Activated T-cell treated with anti-CD3 and anti-CD28 coated beads, Interleukin-2, amount 50 U/mL, for 1 hour (primary cell): ENCODE measurements around the gene NRCAM.
A peak's percentile ranks its signal among the peaks of the same experiment; 100 is the strongest.
"Not testable (repeated sequence)": the region's sequence is repeated elsewhere in the genome, so short reads cannot be mapped to it uniquely, and the experiment has no call there.

Experiments
- DNase-seq: peaks from one replicate; pipeline ENCODE4 v3.0.0-alpha.2; 2020

NRCAM gene

GRCh38 chr7:108455998-108456677 is at the start of gene NRCAM:
NRCAM (minus strand) TSS chr7:108456436; CDS start chr7:108240064, 216,372 bp downstream.
- DNase-seq: peak; percentile 44

- DNase-seq: not testable (repeated sequence)
Observed at GRCh38 chr7:108504576-108504975, 48.3 kb upstream of the NRCAM start.

GRCh38 chr7:108503112-108504026 is 47.1 kb upstream of the NRCAM start:
- no peak for DNase-seq

DNA sequence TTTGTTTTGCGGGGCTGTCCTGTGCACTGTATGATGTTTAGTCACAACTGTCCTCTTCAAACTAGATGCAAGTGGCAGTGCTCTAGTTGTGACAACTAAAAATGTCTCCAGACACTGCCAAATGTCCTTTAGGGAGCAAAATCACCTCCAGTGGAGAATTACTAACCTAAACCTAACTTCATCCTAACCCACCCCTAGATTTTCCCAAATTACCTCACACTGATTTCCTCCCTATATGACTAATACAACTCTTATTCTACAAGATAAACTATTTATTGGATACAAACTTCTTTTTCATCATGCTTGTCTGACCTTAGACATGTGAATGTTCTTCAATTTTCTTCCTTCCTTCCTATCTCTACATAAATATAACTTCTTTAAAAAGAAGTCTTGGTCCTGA is 43.3 kb upstream of the NRCAM start:
- DNase-seq: no peak

- DNase-seq: no peak
Observed at GRCh38 chr7:108498481-108498880, 42.2 kb upstream of the NRCAM start.

DNA sequence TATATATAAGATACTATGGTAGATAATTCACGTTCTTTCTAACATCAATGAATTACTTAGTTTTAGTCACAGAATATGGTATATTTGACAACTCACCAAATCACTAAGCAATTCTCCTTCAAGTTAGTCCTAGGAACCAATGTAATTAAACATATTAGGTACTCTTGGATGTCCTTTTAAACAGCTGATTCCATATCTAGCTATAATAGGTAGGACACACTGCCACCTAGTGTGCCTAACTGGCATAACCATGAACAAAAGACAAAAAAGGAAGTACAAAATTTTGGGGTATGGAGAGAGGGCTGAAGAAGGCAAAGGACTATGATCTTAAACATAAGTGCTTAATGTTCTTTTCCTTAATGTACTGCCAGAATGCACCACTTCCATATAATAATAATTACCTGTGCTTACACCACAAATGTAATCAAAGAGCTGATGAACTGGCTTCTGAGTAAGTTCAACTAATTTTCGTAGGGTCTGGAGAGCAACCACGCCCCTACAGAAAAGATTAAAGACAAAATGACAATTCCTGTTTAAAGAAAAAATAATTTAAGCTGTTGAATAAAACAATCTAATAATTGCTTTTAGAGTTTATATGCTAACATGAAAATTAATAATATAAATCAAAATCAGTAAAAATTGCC is 41.0 kb upstream of the NRCAM start:
- no peak for DNase-seq

- DNase-seq: no peak
Observed at GRCh38 chr7:108492742-108493141, 36.5 kb upstream of the NRCAM start.

- no peak for DNase-seq
Observed at GRCh38 chr7:108488768-108489538, 32.7 kb upstream of the NRCAM start.

GRCh38 chr7:108487646-108488045 is 31.4 kb upstream of the NRCAM start:
- no peak for DNase-seq

GRCh38 chr7:108486291-108486966 is 30.2 kb upstream of the NRCAM start:
- DNase-seq: no peak

GRCh38 chr7:108484137-108484536 is 27.9 kb upstream of the NRCAM start:
- no peak for DNase-seq

DNA sequence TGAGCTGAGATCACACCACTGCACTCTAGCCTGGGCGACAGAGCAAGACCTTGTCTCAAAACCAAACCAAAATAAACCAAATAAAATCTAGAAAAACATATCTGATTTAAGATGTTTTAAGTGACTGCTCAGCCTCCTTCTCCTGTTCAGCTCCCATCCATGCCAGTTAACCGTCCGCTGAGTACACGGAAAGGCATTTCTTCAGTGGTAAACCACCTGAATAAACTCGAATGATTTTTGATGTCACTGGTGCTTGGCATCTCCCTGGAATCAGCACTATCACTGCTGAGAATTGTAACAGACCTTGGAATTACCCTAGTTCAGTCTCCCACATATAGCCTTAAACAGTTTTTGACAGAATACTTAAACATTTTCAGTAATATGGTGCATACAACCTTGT is 24.1 kb upstream of the NRCAM start:
- DNase-seq: no peak

DNA sequence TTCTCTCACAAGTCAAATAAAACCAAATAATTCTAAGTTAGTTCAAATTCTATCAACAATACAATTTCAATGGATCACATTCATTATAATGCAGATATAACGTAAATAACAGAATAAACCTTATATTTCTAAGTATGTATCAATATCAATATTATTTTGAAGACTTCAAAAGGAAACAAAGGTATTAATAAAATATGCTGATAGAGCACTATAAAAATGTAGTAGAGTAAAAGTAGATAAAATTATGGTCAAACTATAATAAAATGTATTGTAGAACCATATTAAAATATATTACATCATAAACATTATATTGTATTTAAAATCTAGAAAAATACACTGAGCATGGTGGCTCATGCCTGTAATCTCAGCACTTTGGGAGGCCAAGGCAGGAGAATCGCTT is 23.5 kb upstream of the NRCAM start:
- no peak for DNase-seq

DNA sequence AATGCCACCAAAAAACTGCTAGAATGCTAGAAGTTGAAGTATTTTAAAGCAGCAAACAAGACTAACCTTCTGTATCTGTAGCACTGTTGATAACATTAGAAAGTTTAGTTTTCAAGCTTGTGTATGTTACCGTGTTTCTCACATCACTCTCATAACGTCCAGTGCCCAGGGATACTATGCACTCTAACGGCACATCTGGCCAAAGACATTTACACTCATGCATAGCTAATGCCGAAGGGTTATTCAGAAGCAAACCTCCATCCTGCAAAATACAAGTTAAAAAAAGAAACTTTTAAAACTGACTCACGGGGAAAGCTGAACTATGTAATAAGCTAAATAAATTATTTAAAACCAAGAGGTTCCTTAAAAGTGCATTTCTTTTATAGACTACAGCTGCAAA is 22.9 kb upstream of the NRCAM start:
- no peak for DNase-seq

- DNase-seq: no peak
Observed at GRCh38 chr7:108468246-108468645, 12.0 kb upstream of the NRCAM start.

DNA sequence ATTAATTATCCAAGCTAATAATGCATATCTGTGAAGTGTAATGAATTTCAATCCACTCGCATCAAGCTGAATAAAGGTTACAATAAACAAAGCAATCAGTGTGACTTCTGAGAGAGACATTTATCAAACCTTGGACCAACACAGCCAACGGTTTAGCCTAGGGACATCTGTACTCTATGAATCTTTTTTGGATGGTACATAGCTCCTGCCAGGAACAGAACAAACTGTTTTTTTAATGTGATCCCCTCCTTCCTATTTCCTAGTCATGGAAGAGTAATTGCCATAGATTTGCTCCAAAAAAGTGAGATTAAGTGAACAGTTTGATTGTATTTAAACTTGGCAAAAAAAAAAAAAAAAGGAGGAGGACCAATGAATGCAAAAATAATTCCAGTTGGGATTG is 11.2 kb upstream of the NRCAM start:
- DNase-seq: no peak

DNA sequence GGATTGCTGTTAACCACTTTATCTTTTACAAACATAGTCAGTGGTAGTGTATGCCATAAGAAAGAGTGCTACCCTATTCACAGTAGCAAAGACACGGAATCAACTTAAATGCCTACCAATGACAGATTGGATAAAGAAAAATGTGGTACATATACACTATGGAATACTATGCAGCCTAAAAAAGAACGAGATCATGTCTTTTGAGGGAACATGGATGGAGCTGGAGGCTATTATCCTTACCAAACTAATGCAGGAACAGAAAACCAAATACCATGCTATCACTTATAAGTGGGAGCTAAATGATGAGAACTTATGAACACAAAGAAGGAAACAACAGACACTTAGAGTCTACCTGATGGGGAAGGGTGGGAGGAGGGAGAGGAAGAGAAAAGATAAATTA is 10.1 kb upstream of the NRCAM start:
- not testable (repeated sequence) for DNase-seq

DNA sequence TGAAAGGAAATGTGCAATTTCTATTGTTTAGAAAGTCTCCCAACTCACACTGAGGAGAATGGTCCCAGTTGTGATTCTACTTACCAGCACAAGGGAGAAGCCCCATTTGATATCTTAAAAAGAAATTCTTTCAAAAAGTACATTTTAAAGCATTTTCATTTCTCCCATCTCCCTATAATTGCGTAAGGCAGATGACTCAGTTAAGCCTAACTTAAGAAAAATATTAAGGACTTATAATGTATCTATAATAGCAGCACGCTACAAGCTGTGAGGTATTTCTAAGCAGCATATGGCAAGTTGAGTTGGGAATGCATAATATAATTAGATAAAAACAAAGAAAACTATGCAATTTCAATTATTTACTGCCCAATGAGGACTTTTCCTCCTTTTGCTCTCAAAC is 8.5 kb upstream of the NRCAM start:
- no peak for DNase-seq

DNA sequence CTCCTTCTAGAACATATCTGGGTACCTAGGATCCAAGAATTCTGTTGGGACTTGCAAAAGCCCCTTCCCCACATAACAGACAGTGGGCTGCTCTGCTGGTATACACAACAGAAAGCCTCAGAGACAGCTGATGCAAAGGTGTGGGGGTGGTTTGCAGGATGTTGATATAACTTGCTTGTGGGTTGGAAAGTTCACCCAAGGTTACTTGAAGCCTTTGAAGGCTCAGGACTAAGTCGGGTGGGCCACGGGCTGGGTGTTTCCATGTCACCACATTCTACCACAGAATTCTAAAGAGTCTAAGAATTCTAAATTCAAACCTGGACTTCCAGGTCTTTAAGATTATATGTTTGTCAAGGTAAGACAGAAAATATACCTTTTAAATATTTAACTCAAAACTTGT is 7.4 kb upstream of the NRCAM start:
- no peak for DNase-seq

- no peak for DNase-seq
Observed at GRCh38 chr7:108461840-108462239, 5.6 kb upstream of the NRCAM start.

GRCh38 chr7:108460964-108461363 is 4.7 kb upstream of the NRCAM start:
- DNase-seq: no peak

DNA sequence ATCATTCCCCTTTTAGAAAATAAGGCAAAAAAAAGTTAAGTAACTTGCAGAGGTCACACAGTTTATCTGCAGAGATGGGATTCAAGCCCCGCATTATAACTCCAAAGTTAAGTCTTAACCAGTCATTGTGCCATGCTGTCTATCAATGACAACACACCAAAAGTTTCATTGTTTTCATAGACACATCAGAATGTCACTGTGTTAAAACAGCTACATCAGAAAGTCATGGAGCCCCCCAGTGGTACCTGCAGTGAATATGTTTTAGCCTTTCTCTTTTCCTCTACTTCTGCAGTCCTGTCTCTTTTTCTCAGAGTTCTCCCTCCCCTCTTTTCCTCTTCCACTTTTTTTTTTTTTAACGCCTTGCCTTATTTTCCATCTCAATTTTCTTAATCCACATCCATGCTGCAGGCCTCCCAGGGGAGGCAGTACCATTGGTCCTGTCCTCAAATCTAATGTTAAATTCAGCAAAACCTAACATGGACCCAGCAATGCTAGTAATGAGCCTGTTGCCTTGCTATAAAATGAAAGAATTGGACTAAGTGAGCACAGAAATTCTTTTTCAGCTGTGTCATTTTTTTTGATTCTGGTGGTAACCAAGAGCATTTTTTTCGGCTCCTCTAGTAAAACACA is 3.8 kb upstream of the NRCAM start:
- no peak for DNase-seq
